Uterus (tissue), 4 donors: ENCODE data around the gene FAM53B. TPM values are rescaled to one million over a fixed set of nuclear protein-coding genes. Genes with fewer than 3 reads are reported as not detected.

Experiments used
- DNase-seq, 2 donors: peaks; one replicate each; pipeline ENCODE4 v3.0.0-alpha.2; 2019 to 2020
- H3K27ac ChIP-seq, 2 donors: fragments of 200-600 bp; sonication (generic); 1 replicate in 1 of 2; 2 replicates in 1 of 2; pipeline ENCODE4 v1.5.1; 2016 to 2018
- H3K27me3 ChIP-seq, 2 donors: fragments of 200-600 bp; sonication (generic); one replicate each; pipeline ENCODE4 v1.5.1; 2018 to 2019; ENCODE audit warnings: control low read depth in 1 of 2
- H3K36me3 ChIP-seq, 2 donors: fragments of 200-600 bp; sonication (generic); one replicate each; pipeline ENCODE4 v1.5.1; 2019; ENCODE audit warnings: control low read depth in 1 of 2
- H3K4me1 ChIP-seq, 2 donors: fragments of 200-600 bp; sonication (generic); one replicate each; pipeline ENCODE4 v1.5.1; 2018 to 2019; ENCODE audit warnings: control low read depth in 1 of 2
- H3K4me3 ChIP-seq, 2 donors: fragments of 200-600 bp; sonication (generic); 1 replicate in 1 of 2; 2 replicates in 1 of 2; pipeline ENCODE4 v1.5.1; 2018 to 2019; ENCODE audit warnings: mild to moderate bottlenecking in 1 of 2
- H3K9me3 ChIP-seq, 2 donors: fragments of 200-600 bp; sonication (generic); one replicate each; pipeline ENCODE4 v1.5.1; 2019; ENCODE audit warnings: control low read depth in 1 of 2
- POLR2A ChIP-seq, 2 donors: fragments of 450-650 bp; IDR thresholded peaks; one replicate each; pipeline ENCODE4 v1.6.1; 2016; ENCODE audit warnings: antibody characterized with exemption in 2 of 2, mild to moderate bottlenecking in 1 of 2, moderate library complexity in 1 of 2
- intact Hi-C: fragments of 100-400 bp; cut with DNase I; formaldehyde crosslinking; loops from one replicate; pipeline ENCODE4 v1.15.1; 2023; ENCODE audit warnings: low total_unique reads
- total RNA-seq, 4 donors: library from RNA; depleted of rRNA in 3 of 4; stranded (reverse); fragments of >200 nt in 3 of 4; gene quantifications; one replicate each; pipeline versions ENCODE4 v1.1.0 to v1.2.4, GENCODE V29; 2014 to 2023
- TF ChIP-seq, protein P1 (sequence below), 4 experiments: fragments of 200-600 bp in 2 of 4; fragments of 450-650 bp in 2 of 4; sonication (generic) in 2 of 4; IDR thresholded peaks; one replicate each; pipeline ENCODE4 v1.5.1; 2016 to 2019; ENCODE audit warnings: antibody characterized with exemption in 4 of 4, mild to moderate bottlenecking in 2 of 4, moderate library complexity in 1 of 4
- donor health status: DM: yes; HTN: yes; CAD: no.

Gene FAM53B
- total RNA-seq, 4 donors from 2014 or later: 10.9 to 94.3 (median 67.8) TPM

DNA sequence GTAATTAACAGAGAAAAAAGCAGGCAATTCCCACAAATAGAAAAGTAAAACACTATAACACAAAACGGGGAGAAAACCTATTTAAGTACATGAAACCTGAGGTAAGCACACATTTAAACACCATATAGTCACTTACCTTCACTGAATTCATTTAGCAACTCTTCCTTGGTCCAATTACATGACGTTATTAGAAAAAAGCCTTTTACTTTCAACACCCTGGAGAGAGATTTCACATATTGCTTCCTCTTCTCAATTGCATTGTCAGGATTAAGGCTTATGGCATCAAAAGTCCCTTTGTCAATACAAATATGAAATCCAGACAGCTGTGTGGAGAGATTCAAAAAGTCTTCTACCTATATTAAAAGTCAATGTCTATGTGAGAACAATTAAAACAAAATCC, 21.1 kb upstream of the FAM53B start:
- TF ChIP-seq POLR2A (IDR thresholded peaks at IDR 0.05): no peak
- TF ChIP-seq, protein P1, sequence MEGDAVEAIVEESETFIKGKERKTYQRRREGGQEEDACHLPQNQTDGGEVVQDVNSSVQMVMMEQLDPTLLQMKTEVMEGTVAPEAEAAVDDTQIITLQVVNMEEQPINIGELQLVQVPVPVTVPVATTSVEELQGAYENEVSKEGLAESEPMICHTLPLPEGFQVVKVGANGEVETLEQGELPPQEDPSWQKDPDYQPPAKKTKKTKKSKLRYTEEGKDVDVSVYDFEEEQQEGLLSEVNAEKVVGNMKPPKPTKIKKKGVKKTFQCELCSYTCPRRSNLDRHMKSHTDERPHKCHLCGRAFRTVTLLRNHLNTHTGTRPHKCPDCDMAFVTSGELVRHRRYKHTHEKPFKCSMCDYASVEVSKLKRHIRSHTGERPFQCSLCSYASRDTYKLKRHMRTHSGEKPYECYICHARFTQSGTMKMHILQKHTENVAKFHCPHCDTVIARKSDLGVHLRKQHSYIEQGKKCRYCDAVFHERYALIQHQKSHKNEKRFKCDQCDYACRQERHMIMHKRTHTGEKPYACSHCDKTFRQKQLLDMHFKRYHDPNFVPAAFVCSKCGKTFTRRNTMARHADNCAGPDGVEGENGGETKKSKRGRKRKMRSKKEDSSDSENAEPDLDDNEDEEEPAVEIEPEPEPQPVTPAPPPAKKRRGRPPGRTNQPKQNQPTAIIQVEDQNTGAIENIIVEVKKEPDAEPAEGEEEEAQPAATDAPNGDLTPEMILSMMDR (IDR thresholded peaks at IDR 0.05): no peak
- intact Hi-C loops: no loop called here

DNA sequence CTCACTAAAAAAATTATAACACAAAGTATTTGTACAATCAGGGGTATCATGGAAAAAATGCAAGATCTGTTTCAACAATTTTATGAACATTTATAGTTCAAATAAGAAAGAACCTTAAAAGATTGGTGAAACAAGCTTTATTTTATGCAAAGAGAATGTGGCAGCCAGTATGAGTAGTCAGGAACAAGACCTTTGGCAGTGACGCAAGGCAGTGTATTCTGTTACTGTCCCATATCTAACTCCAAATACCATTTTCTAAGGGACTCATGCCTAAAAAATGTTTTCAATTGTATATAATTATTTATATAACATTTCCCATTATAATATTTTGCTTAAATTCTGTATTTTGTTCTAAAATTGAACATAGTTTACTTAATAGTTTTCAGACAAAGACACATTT, 19.1 kb upstream of the FAM53B start:
- Histone ChIP-seq H3K27ac (no peak overlapping the region), H3K36me3 (no peaks in the 10 kb centered on the region), H3K9me3 (no peaks in the 10 kb centered on the region), H3K27me3 (no peaks in the 10 kb centered on the region), H3K4me1 (no peaks in the 10 kb centered on the region), H3K4me3 (no peak overlapping the region)
- TF ChIP-seq, protein P1 (IDR thresholded peaks at IDR 0.05): no peak
- TF ChIP-seq POLR2A (IDR thresholded peaks at IDR 0.05): no peak
- intact Hi-C loops: no loop called here
- no peak for DNase-seq

More for the DNA sequence above, 21.1 kb upstream of the FAM53B start:
- no peaks in the 10 kb centered on the region for H3K27me3 ChIP-seq
- no peak overlapping the region for H3K27ac ChIP-seq
- H3K9me3 ChIP-seq: no peaks in the 10 kb centered on the region
- H3K4me3 ChIP-seq: no peak overlapping the region
- no peak for DNase-seq
- no peaks in the 10 kb centered on the region for H3K4me1 ChIP-seq
- H3K36me3 ChIP-seq: no peaks in the 10 kb centered on the region

DNA sequence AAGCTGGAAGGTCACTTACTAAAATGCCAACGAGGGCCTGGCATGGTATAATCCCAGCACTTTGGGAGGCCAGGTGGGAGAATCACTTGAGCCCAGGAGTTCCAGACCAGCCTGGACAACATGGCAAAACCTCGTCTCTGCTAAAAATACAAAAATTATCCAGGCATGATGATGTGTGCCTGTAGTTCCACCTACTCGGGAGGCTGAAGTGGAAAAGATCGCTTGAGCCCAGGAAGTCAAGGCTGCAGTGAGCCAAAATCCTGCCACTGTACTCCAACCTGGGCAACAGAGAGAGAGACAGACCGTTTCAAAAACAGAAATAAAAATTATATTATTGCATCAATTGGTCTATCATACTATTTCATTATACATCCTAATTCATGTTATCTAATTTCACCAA, 18.1 kb upstream of the FAM53B start:
- no peaks in the 10 kb centered on the region for H3K9me3 ChIP-seq
- no peaks in the 10 kb centered on the region for H3K27me3 ChIP-seq
- H3K4me1 ChIP-seq: no peaks in the 10 kb centered on the region
- TF ChIP-seq, protein P1 (IDR thresholded peaks at IDR 0.05): no peak
- TF ChIP-seq POLR2A (IDR thresholded peaks at IDR 0.05): no peak
- H3K4me3 ChIP-seq: no peak overlapping the region
- no peak for DNase-seq
- no peak overlapping the region for H3K27ac ChIP-seq
- no peaks in the 10 kb centered on the region for H3K36me3 ChIP-seq
- intact Hi-C loops: no loop called here

DNA sequence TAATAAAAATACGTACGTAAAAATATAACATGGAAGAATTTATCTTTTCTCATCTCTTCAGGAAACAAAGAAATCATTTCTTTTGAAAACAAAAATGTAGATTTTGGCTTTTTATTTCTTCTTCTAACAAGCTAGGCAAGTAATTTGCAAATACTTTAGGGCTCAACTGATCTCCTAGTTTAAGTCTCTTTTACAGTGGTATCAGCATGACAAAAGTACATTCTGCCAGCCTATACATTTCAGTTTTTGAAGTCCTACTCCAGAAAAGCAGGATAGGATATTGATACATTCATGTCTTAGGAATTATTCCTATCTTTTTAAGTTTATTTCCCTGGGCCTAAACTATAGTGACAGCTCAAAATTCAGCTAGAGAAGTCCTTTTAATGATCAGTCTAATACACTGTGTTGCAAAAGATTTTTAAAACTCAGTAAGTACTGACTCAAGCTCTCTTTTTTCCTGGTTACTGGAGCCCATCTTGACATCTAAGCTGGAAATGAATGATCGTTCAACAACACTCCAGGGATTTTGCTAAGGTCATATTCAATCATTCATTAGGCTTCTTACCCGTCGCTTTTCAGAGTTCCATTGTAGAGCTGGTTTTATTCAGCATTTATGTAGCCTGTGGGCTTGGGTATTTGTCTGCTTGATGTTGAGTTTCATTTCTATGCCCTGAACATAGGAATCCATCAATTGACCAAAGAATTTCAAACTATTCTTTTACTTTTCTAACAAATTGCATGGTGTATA, 12.2 kb upstream of the FAM53B start:
- no peak for TF ChIP-seq POLR2A (IDR thresholded peaks at IDR 0.05)
- TF ChIP-seq, protein P1 (IDR thresholded peaks at IDR 0.05): no peak
- H3K27me3 ChIP-seq: no peaks in the 10 kb centered on the region
- no peak for DNase-seq
- H3K4me3 ChIP-seq: no peak overlapping the region
- intact Hi-C loops: no loop called here
- peak overlapping the region in 1 of 2 donors; percentile 10 for H3K27ac ChIP-seq
- no peaks in the 10 kb centered on the region for H3K4me1 ChIP-seq
- H3K36me3 ChIP-seq: no peaks in the 10 kb centered on the region
- no peaks in the 10 kb centered on the region for H3K9me3 ChIP-seq

DNA sequence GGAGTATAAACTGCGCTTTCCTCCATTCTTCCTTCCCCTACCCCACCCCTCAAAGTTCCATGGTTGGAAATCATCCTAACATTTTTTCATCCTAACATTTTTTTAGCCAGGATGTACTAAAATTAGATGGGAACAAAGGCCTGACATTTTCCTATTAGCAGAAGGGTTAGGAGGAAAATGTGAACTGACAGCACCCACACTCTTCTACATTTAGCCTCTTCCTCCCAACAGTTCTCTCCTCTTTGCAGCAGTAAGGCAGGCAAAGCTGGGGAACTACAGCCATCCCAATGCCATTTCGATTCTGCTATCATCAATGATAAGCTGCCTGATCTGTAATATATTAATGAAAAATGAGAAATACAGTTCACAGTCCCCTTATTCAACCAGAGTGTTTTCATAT, 11.4 kb upstream of the FAM53B start:
- H3K4me1 ChIP-seq: no peaks in the 10 kb centered on the region
- no peaks in the 10 kb centered on the region for H3K9me3 ChIP-seq
- no peaks in the 10 kb centered on the region for H3K36me3 ChIP-seq
- no peak overlapping the region for H3K27ac ChIP-seq
- no peaks in the 10 kb centered on the region for H3K27me3 ChIP-seq
- H3K4me3 ChIP-seq: no peak overlapping the region
- TF ChIP-seq, protein P1 (IDR thresholded peaks at IDR 0.05): no peak
- no peak for TF ChIP-seq POLR2A (IDR thresholded peaks at IDR 0.05)
- intact Hi-C loops: no loop called here
- no peak for DNase-seq
